NCI-H128 (cell line): ENCODE data around the gene PM20D1.

Experiments
- DNase-seq: peaks from one replicate; lab custom pipeline; 2025; ENCODE audit not compliant: unreplicated experiment; lab: John Stamatoyannopoulos, UW

The PM20D1 gene

GRCh38 chr1:205780335-205780734 is 69.6 kb downstream of the PM20D1 start:
- no peak for DNase-seq
